ENCODE results near the gene PKP1.

The PKP1 gene

DNA sequence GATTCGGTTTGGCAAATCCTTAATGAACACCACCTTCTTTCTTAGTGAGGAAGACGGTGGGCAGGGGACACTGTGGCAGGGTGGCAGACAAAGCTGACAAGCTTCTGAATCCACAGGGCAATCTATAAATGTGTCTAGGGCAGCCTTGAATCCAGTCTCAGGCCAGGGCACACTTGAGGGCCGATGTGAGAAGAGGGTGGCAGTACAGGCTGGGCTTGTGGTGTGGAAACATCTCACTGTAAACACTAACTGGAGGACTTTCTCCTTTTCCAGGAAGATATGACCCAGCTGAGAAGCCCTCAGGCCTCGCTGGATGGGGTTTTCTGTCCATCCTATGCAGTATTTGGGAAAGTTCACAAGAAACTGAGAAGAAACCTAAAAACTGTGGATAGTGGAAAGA is 46.5 kb downstream of the PKP1 start:
- TF ChIP-seq, protein P1, sequence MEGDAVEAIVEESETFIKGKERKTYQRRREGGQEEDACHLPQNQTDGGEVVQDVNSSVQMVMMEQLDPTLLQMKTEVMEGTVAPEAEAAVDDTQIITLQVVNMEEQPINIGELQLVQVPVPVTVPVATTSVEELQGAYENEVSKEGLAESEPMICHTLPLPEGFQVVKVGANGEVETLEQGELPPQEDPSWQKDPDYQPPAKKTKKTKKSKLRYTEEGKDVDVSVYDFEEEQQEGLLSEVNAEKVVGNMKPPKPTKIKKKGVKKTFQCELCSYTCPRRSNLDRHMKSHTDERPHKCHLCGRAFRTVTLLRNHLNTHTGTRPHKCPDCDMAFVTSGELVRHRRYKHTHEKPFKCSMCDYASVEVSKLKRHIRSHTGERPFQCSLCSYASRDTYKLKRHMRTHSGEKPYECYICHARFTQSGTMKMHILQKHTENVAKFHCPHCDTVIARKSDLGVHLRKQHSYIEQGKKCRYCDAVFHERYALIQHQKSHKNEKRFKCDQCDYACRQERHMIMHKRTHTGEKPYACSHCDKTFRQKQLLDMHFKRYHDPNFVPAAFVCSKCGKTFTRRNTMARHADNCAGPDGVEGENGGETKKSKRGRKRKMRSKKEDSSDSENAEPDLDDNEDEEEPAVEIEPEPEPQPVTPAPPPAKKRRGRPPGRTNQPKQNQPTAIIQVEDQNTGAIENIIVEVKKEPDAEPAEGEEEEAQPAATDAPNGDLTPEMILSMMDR (IDR thresholded peaks at IDR 0.05; ENCODE audit: insufficient read depth, low read length, missing control alignments), result no peak
- no peak overlapping the region for H3K4me3 ChIP-seq (ENCODE audit: low read depth, low read length)
- ChIA-PET CTCF (interaction anchor here (1.2 to 10.4 kb wide), 3 partner anchors 16 to 106 kb away, joined by 3 to 129 read pairs (median 6); no protein-coding TSS in a partner anchor), POLR2A (no interaction called here)
- no peak for DNase-seq (ENCODE audit: low read depth, low spot score)

DNA sequence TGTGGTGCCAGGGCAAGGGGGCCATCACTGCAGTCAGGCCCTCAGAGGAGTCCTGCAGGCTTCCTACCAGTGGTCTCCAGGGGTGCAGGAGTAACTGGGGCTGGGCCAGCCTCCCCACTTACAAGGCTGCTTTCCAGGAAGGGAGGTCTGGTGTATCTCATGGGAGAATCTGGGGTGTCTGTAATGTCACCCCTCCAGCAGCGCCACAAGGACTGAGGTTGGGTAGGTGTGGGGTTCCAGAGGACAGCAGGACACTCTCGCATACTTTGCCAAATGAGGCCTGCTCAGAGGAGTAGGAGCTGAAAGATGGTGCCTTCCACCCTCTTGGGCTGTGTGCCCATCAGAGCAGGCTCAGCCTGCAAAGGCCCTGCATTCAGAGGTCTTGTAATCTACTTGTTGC is 47.2 kb downstream of the PKP1 start:
- H3K4me3 ChIP-seq (ENCODE audit: low read depth, low read length), result no peak overlapping the region
- ChIA-PET CTCF (interaction anchor here (1.2 to 10.4 kb wide), 3 partner anchors 16 to 76 kb away, joined by 5 to 129 read pairs (median 6); no protein-coding TSS in a partner anchor), POLR2A (interaction anchor here (1.1 kb wide), 1 partner anchor 9 kb away, joined by 3 read pairs; no protein-coding TSS in a partner anchor)
- TF ChIP-seq, protein P1 (IDR thresholded peaks at IDR 0.05; ENCODE audit: insufficient read depth, low read length, missing control alignments), result no peak
- no peak for DNase-seq (ENCODE audit: low read depth, low spot score)

DNA sequence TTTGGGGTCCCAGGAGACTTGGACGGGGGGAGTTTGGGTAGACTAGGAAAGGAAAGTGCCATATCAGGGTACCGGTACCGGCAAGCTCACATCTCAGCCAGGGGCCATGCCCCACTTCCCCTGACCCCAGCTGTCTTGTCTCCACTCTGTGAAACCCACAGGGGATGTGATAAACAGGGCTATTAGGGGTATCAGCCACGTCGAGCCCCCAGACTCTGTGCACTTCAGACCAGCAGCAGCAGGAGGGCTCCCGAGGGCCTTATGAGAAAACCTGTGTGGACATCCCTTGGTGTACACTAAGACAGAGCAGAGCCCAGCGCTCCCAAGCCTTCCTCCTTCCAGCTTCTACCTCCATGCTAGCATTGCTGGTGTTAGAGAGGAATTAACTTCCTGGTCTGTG is 47.9 kb downstream of the PKP1 start:
- no peak overlapping the region for H3K4me3 ChIP-seq (ENCODE audit: low read depth, low read length)
- TF ChIP-seq, protein P1 (IDR thresholded peaks at IDR 0.05; ENCODE audit: insufficient read depth, low read length, missing control alignments), result no peak
- ChIA-PET POLR2A (interaction anchor here (1.1 kb wide), 1 partner anchor 8 kb away, joined by 3 read pairs; no protein-coding TSS in a partner anchor), CTCF (interaction anchor here (0.7 to 10.4 kb wide), 3 partner anchors 12 to 77 kb away, joined by 3 to 129 read pairs (median 5); no protein-coding TSS in a partner anchor)
- no peak for DNase-seq (ENCODE audit: low read depth, low spot score)

DNA sequence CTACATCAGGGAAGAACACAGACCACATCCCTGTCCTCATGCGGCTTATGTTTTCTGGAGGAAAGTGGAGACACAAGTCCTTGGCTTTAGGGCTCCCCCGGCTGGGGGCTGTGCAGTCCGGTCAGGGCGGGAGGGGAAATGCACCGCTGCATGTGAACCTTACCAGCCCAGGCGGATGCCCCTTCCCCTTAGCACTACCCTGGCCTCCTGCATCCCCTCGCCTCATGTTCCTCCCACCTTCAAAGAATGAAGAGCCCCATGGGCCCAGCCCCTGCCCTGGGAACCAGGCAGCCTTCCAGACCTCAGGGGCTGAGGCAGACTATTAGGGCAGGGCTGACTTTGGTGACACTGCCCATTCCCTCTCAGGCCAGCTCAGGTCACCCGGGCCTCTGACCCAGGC is 48.7 kb downstream of the PKP1 start:
- TF ChIP-seq, protein P1 (IDR thresholded peaks at IDR 0.05; ENCODE audit: insufficient read depth, low read length, missing control alignments), result no peak
- POLR2A ChIA-PET, result no interaction called here
- DNase-seq (ENCODE audit: low read depth, low spot score), result no peak
- H3K4me3 ChIP-seq (ENCODE audit: low read depth, low read length), result no peak overlapping the region
- CTCF ChIA-PET, result interaction anchor here (1.3 to 10.4 kb wide), 3 partner anchors 14 to 78 kb away, joined by 3 to 129 read pairs (median 6); no protein-coding TSS in a partner anchor

DNA sequence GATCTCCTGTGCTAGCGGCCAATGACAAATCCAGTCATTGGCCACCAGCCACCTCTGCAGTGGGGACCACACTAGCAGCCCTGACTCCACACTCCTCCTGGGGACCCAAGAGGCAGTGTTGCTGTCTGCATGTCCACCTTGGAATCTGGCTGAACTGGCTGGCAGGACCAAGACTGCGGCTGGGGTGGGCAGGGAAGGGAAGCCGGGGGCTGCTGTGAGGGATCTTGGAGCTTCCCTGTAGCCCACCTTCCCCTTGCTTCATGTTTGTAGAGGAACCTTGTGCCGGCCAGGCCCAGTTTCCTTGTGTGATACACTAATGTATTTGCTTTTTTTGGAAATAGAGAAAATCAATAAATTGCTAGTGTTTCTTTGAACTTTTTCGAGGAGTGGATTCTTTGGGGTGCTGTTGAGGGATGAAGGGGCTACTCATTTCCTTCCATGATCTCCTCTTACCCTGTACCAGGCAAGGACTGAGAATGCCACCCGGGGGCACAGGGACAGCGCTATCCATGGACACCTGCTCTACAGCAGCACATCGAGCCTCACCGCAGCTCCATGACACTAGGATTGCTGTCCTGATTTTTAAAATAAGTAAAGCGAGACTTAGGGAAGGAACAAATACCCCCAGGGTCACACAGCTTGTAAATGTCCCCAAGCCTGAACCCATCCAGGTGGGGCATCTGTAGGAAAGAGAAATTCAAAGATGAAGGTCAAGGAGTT is 49.5 kb downstream of the PKP1 start:
- TF ChIP-seq, protein P1 (IDR thresholded peaks at IDR 0.05; ENCODE audit: insufficient read depth, low read length, missing control alignments), result no peak
- ChIA-PET POLR2A (no interaction called here), CTCF (interaction anchor here (1.3 to 10.4 kb wide), 6 partner anchors 13 to 79 kb away, joined by 3 to 129 read pairs (median 5); no protein-coding TSS in a partner anchor)
- no peak for DNase-seq (ENCODE audit: low read depth, low spot score)
- H3K4me3 ChIP-seq (ENCODE audit: low read depth, low read length), result no peak overlapping the region

Data from AG04449 (cell line).